Activated naive CD4-positive, alpha-beta T cell treated with anti-CD3 and anti-CD28 coated beads, Interleukin-2, amount 10 ng/mL, durations not matched to agents 7 days and 5 days (primary cell): ENCODE results near the gene CAPN12.

Experiments used
- CTCF ChIA-PET: fragments of 350-600 bp; sonication (Branson Sonifier 250); formaldehyde crosslinking; loops from one replicate; lab custom pipeline; 2021; ENCODE audit warnings: antibody characterized with exemption; lab: Charles Lee
- DNase-seq: peaks from one replicate; pipeline ENCODE4 v3.0.0-alpha.2; 2020
- H3K27ac Mint-ChIP-seq: one replicate; pipeline ENCODE4 v1.8.0; 2021; ENCODE audit warnings: mild to moderate bottlenecking, moderate library complexity, mixed read lengths
- H3K27me3 Mint-ChIP-seq: one replicate; pipeline ENCODE4 v1.8.0; 2021; ENCODE audit warnings: mild to moderate bottlenecking, mixed read lengths
- H3K36me3 Mint-ChIP-seq: one replicate; pipeline ENCODE4 v1.8.0; 2021; ENCODE audit warnings: mixed read lengths
- H3K4me1 Mint-ChIP-seq: one replicate; pipeline ENCODE4 v1.8.0; 2021; ENCODE audit warnings: mixed read lengths
- H3K4me3 Mint-ChIP-seq: one replicate; pipeline ENCODE4 v1.8.0; 2021; ENCODE audit warnings: mild to moderate bottlenecking, moderate library complexity, mixed read lengths
- H3K9me3 Mint-ChIP-seq: one replicate; pipeline ENCODE4 v1.8.0; 2021; ENCODE audit warnings: mixed read lengths

CAPN12 gene

GRCh38 chr19:38691938-38692457 is 52.3 kb downstream of the CAPN12 start:
- CTCF ChIA-PET = no interaction called here
- H3K36me3 Mint-ChIP-seq = peaks cover 39% of the 10 kb centered on the region
- H3K4me1 Mint-ChIP-seq = peaks cover 80% of the 10 kb centered on the region
- no peak overlapping the region for H3K27ac Mint-ChIP-seq
- H3K27me3 Mint-ChIP-seq = no peaks in the 10 kb centered on the region
- H3K9me3 Mint-ChIP-seq = no peaks in the 10 kb centered on the region
- H3K4me3 Mint-ChIP-seq = no peak overlapping the region
- DNase-seq = no peak

- no peak overlapping the region for H3K27ac Mint-ChIP-seq
- CTCF ChIA-PET = no interaction called here
These were observed 53.4 kb downstream of the CAPN12 start for GRCh38 chr19:38690832-38691231.

GRCh38 chr19:38690146-38690545 is 54.1 kb downstream of the CAPN12 start:
- Mint-ChIP-seq H3K9me3 (no peaks in the 10 kb centered on the region), H3K4me1 (peaks cover 82% of the 10 kb centered on the region), H3K4me3 (no peak overlapping the region), H3K27me3 (no peaks in the 10 kb centered on the region), H3K36me3 (peaks cover 25% of the 10 kb centered on the region), H3K27ac (peak overlapping the region; percentile 20)
- CTCF ChIA-PET = no interaction called here
- DNase-seq = no peak

More at GRCh38 chr19:38690832-38691231, 53.4 kb downstream of the CAPN12 start:
- no peaks in the 10 kb centered on the region for H3K27me3 Mint-ChIP-seq
- DNase-seq = no peak
- no peaks in the 10 kb centered on the region for H3K9me3 Mint-ChIP-seq
- peaks cover 31% of the 10 kb centered on the region for H3K36me3 Mint-ChIP-seq
- no peak overlapping the region for H3K4me3 Mint-ChIP-seq
- peaks cover 82% of the 10 kb centered on the region for H3K4me1 Mint-ChIP-seq

- Mint-ChIP-seq H3K36me3 (peaks cover 30% of the 10 kb centered on the region), H3K4me1 (peaks cover 82% of the 10 kb centered on the region), H3K27me3 (no peaks in the 10 kb centered on the region), H3K9me3 (no peaks in the 10 kb centered on the region), H3K27ac (no peak overlapping the region), H3K4me3 (no peak overlapping the region)
- DNase-seq = no peak
- CTCF ChIA-PET = interaction anchor here (0.6 kb wide), 1 partner anchor 789 kb away, joined by 4 read pairs; no protein-coding TSS in a partner anchor
These were observed 56.4 kb downstream of the CAPN12 start for GRCh38 chr19:38687837-38688378.

- Mint-ChIP-seq H3K36me3 (peaks cover 36% of the 10 kb centered on the region), H3K4me3 (no peak overlapping the region), H3K4me1 (peaks cover 81% of the 10 kb centered on the region), H3K9me3 (peaks cover 3% of the 10 kb centered on the region), H3K27ac (peak overlapping the region; percentile 61), H3K27me3 (no peaks in the 10 kb centered on the region)
- DNase-seq = peak; percentile 53
- CTCF ChIA-PET = interaction anchor here (0.6 to 1.6 kb wide), 3 partner anchors 27 to 242 kb away, joined by 3 read pairs; no protein-coding TSS in a partner anchor
These were observed 57.8 kb downstream of the CAPN12 start for GRCh38 chr19:38686530-38686888.

- Mint-ChIP-seq H3K4me3 (no peak overlapping the region), H3K27me3 (no peaks in the 10 kb centered on the region), H3K9me3 (peaks cover 3% of the 10 kb centered on the region), H3K36me3 (peaks cover 40% of the 10 kb centered on the region), H3K27ac (peak overlapping the region; percentile 73), H3K4me1 (peaks cover 86% of the 10 kb centered on the region)
- CTCF ChIA-PET = interaction anchor here (0.6 to 1.6 kb wide), 4 partner anchors 16 to 242 kb away, joined by 3 read pairs; no protein-coding TSS in a partner anchor
- no peak for DNase-seq
These were observed 58.4 kb downstream of the CAPN12 start for GRCh38 chr19:38685666-38686529.

GRCh38 chr19:38684862-38685665 is 59.2 kb downstream of the CAPN12 start:
- CTCF ChIA-PET = interaction anchor here (0.7 to 1.1 kb wide), 2 partner anchors 11 to 15 kb away, joined by 3 read pairs; no protein-coding TSS in a partner anchor
- Mint-ChIP-seq H3K4me1 (peaks cover 91% of the 10 kb centered on the region), H3K36me3 (peaks cover 37% of the 10 kb centered on the region), H3K9me3 (peaks cover 3% of the 10 kb centered on the region), H3K27ac (peak overlapping the region; percentile 73), H3K4me3 (no peak overlapping the region), H3K27me3 (no peaks in the 10 kb centered on the region)
- no peak for DNase-seq

GRCh38 chr19:38684078-38684861 is 60.0 kb downstream of the CAPN12 start:
- CTCF ChIA-PET = interaction anchor here (0.7 to 1.1 kb wide), 2 partner anchors 12 to 14 kb away, joined by 3 read pairs; no protein-coding TSS in a partner anchor
- Mint-ChIP-seq H3K27me3 (no peaks in the 10 kb centered on the region), H3K4me3 (no peak overlapping the region), H3K9me3 (peaks cover 3% of the 10 kb centered on the region), H3K4me1 (peaks cover 95% of the 10 kb centered on the region), H3K27ac (peak overlapping the region; percentile 73), H3K36me3 (peaks cover 42% of the 10 kb centered on the region)
- DNase-seq = no peak

- CTCF ChIA-PET = no interaction called here
- H3K9me3 Mint-ChIP-seq = peaks cover 3% of the 10 kb centered on the region
- H3K36me3 Mint-ChIP-seq = peaks cover 45% of the 10 kb centered on the region
- H3K4me3 Mint-ChIP-seq = no peak overlapping the region
- peaks cover 95% of the 10 kb centered on the region for H3K4me1 Mint-ChIP-seq
- no peaks in the 10 kb centered on the region for H3K27me3 Mint-ChIP-seq
- peak overlapping the region; percentile 73 for H3K27ac Mint-ChIP-seq
- DNase-seq = peak; percentile 52
These were observed 60.7 kb downstream of the CAPN12 start for GRCh38 chr19:38683393-38684077.

GRCh38 chr19:38682872-38683392 is 61.3 kb downstream of the CAPN12 start:
- DNase-seq = no peak
- Mint-ChIP-seq H3K4me1 (peaks cover 98% of the 10 kb centered on the region), H3K27ac (peak overlapping the region; percentile 73), H3K27me3 (no peaks in the 10 kb centered on the region), H3K9me3 (peaks cover 3% of the 10 kb centered on the region), H3K36me3 (peaks cover 49% of the 10 kb centered on the region), H3K4me3 (no peak overlapping the region)
- CTCF ChIA-PET = interaction anchor here (1.1 kb wide), 1 partner anchor 248 kb away, joined by 3 read pairs; the partner anchor contains the start of genes MRPS12 and SARS2

GRCh38 chr19:38682195-38682867 is 61.9 kb downstream of the CAPN12 start:
- H3K9me3 Mint-ChIP-seq = peaks cover 3% of the 10 kb centered on the region
- H3K4me3 Mint-ChIP-seq = no peak overlapping the region
- no peaks in the 10 kb centered on the region for H3K27me3 Mint-ChIP-seq
- no peak overlapping the region for H3K27ac Mint-ChIP-seq
- no peak for DNase-seq
- CTCF ChIA-PET = interaction anchor here (1.1 kb wide), 1 partner anchor 248 kb away, joined by 3 read pairs; the partner anchor contains the start of genes MRPS12 and SARS2
- peaks cover 98% of the 10 kb centered on the region for H3K4me1 Mint-ChIP-seq
- H3K36me3 Mint-ChIP-seq = peaks cover 50% of the 10 kb centered on the region
